ENCODE results near the gene MTHFD2L. TPM values are rescaled to one million over a fixed set of nuclear protein-coding genes. Genes with fewer than 3 reads are reported as not detected.

MTHFD2L gene
- total RNA-seq, 1 donor from 2014 or later: 14.6 TPM

DNA sequence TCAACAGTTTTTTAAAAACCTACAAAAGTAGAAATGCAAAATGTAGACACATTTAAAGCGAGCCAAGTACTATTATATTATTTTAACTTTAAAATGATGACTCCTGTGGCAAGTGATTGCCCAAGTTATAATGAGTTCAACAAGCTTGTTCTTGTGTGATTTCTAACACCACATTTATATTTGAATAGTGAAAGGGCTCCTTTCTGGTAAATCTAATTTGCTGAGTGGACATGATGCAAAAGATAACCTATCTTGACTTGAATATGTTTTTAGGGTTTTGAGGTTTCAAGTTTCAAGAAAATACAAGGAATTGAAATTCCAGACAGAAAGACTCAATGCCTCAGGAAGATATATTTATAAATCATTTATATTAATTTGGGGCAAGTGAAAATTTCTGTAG is 149.3 kb downstream of the MTHFD2L start:
- TF ChIP-seq, protein P1, sequence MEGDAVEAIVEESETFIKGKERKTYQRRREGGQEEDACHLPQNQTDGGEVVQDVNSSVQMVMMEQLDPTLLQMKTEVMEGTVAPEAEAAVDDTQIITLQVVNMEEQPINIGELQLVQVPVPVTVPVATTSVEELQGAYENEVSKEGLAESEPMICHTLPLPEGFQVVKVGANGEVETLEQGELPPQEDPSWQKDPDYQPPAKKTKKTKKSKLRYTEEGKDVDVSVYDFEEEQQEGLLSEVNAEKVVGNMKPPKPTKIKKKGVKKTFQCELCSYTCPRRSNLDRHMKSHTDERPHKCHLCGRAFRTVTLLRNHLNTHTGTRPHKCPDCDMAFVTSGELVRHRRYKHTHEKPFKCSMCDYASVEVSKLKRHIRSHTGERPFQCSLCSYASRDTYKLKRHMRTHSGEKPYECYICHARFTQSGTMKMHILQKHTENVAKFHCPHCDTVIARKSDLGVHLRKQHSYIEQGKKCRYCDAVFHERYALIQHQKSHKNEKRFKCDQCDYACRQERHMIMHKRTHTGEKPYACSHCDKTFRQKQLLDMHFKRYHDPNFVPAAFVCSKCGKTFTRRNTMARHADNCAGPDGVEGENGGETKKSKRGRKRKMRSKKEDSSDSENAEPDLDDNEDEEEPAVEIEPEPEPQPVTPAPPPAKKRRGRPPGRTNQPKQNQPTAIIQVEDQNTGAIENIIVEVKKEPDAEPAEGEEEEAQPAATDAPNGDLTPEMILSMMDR (conservative IDR thresholded peaks at IDR 0.05): no peak
- peaks cover 4% of the 10 kb centered on the region for H3K27me3 Mint-ChIP-seq
- H3K4me1 Mint-ChIP-seq (ENCODE audit: unreplicated experiment): peaks cover 5% of the 10 kb centered on the region
- H3K4me3 Mint-ChIP-seq: no peak overlapping the region
- no peaks in the 10 kb centered on the region for H3K36me3 Mint-ChIP-seq
- H3K9me3 Mint-ChIP-seq: no peaks in the 10 kb centered on the region
- H3K27ac Mint-ChIP-seq: no peak overlapping the region
- no peak for DNase-seq (ENCODE audit: extremely low spot score, unreplicated experiment)

DNA sequence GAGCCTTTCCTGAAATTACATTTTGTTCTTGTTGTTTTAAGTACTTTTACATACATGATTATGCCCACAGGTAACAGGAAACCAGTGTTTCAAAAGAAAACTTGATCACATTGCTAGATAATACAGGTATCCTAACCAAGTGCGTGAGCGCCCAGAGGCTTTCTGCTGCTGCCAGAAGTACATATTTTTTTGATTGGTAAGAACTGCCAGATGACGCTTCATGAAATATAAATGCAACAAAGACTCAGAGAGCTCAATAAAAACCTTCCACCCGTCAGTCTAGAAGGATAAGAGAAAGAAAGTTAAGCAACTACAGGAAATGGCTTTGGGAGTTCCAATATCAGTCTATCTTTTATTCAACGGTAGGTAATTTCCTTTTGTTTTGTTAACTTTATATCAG is 150.3 kb downstream of the MTHFD2L start, which contains the start of gene EPGN:
Gene EPGN, plus strand, starts transcription at position 256 of the 400 bp plus-strand sequence. Its CDS starts 64 bp downstream, at position 320.
- H3K4me3 Mint-ChIP-seq: peak within 1 kb of the TSS; percentile 79
- H3K9me3 Mint-ChIP-seq: no peaks in the 10 kb centered on the region
- no peaks in the 10 kb centered on the region for H3K36me3 Mint-ChIP-seq
- peaks cover 4% of the 10 kb centered on the region for H3K27me3 Mint-ChIP-seq
- H3K4me1 Mint-ChIP-seq (ENCODE audit: unreplicated experiment): peaks cover 5% of the 10 kb centered on the region
- H3K27ac Mint-ChIP-seq: peak within 1 kb of the TSS; percentile 88
- TF ChIP-seq, protein P1 (conservative IDR thresholded peaks at IDR 0.05): no peak
- no peak for DNase-seq (ENCODE audit: extremely low spot score, unreplicated experiment)

DNA sequence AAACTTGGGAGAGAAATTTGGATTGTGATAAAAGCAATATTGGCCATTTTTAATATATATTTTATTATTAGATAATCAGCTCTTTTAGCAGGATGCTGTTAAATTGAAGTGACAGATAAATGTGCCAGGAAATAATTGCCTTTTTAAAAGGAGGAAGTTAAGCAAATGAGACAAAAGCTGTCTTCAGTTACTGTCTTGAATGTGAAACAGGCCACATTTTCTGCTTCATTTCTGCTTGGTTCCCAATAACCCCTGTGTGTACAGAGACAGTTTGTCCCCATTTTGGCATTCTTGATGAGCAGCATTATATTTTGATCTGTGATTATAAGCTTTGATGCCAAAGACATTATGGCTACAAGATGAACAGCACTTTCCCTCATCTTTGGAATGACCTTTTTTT is 151.3 kb downstream of the MTHFD2L start:
- Mint-ChIP-seq H3K27me3 (peaks cover 4% of the 10 kb centered on the region), H3K4me1 (ENCODE audit: unreplicated experiment) (peaks cover 5% of the 10 kb centered on the region), H3K36me3 (no peaks in the 10 kb centered on the region), H3K27ac (no peak overlapping the region), H3K4me3 (peak overlapping the region; percentile 44), H3K9me3 (no peaks in the 10 kb centered on the region)
- TF ChIP-seq, protein P1 (conservative IDR thresholded peaks at IDR 0.05): no peak
- DNase-seq (ENCODE audit: extremely low spot score, unreplicated experiment): no peak

DNA sequence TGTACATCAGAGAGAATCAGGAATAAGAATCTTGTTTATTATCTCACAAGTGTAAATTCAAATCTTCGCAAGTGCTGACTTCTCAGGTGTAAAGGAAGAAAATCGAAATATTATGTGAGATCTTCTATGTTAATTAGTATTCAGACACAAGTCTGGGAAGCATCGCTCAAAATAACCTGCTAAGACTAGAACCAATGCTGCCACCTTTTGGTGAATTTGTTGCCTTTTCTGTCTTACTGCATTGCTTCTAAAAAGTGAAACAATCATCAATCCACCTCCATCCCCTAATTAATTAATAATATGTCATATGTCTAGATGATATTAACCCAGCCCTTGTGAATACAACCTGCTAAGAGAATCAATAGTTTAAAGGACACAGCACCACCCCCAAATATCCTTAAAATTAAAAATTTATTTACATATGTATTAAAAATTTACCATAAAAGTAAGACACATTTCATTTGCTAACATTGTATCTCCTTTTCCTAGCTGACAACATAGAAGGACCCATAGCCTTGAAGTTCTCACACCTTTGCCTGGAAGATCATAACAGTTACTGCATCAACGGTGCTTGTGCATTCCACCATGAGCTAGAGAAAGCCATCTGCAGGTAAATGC is 153.9 kb downstream of the MTHFD2L start:
- Mint-ChIP-seq H3K4me3 (no peak overlapping the region), H3K9me3 (no peaks in the 10 kb centered on the region), H3K27me3 (peaks cover 4% of the 10 kb centered on the region), H3K4me1 (ENCODE audit: unreplicated experiment) (peaks cover 5% of the 10 kb centered on the region), H3K27ac (no peak overlapping the region), H3K36me3 (no peaks in the 10 kb centered on the region)
- TF ChIP-seq, protein P1 (conservative IDR thresholded peaks at IDR 0.05): peak; percentile 75
- DNase-seq (ENCODE audit: extremely low spot score, unreplicated experiment): no peak

DNA sequence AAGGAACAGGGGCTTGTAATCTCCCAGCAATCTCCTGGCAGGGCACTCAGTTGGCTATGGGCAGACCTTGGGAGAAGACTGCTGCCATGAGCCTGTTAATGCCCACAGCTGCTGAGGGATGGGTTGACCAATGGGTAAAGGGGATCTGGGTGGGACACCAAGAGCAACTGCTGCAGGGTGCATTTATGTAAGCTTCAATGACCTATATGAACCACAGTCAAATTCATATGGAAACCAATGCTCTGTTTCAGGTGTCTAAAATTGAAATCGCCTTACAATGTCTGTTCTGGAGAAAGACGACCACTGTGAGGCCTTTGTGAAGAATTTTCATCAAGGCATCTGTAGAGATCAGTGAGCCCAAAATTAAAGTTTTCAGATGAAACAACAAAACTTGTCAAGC is 156.4 kb downstream of the MTHFD2L start:
- no peak overlapping the region for H3K27ac Mint-ChIP-seq
- no peak overlapping the region for H3K4me3 Mint-ChIP-seq
- DNase-seq (ENCODE audit: extremely low spot score, unreplicated experiment): no peak
- TF ChIP-seq, protein P1 (conservative IDR thresholded peaks at IDR 0.05): no peak
- H3K4me1 Mint-ChIP-seq (ENCODE audit: unreplicated experiment): no peaks in the 10 kb centered on the region
- H3K27me3 Mint-ChIP-seq: no peaks in the 10 kb centered on the region
- H3K9me3 Mint-ChIP-seq: no peaks in the 10 kb centered on the region
- H3K36me3 Mint-ChIP-seq: no peaks in the 10 kb centered on the region

Data from type B pancreatic cell (in vitro differentiated cells).